ENCODE measurements around the gene ATE1.
"Not testable (repeated sequence)": the region's sequence is repeated elsewhere in the genome, so short reads cannot be mapped to it uniquely, and the experiment has no call there.

The ATE1 gene

DNA sequence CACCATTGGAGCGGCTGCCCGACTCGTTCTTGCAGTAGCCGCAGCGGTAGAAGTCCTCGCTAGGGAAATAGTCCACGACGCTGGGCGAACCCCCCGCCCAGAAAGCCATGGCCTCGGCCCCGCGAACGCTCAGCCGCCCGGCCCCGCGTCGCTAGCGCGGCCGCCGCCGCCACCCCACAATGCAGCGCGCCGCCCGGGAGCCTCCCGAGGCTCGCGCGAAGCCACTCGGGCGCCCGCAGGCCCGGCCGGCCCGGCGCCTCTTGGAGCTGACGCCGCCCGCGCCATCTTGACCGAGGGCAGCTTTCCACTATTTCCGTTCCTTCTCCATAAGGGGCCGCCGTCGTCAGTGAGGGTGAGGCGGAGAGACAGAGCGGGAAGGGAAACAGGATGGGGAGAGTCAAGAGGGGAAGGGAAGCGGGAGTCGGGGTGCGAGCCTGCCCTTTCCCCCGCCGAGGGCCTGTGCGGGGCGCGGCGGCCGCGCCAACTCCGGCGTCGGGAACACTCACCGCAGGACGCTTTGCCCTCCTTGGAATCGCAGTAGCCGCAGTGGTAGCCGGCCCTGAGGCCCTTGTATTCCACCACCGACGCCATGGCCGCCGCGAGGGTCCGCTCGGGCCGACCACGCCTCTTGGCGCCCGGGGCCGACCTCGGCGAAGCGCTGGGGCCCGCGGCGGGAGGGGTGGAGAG lies at the start of gene ATE1:
TSS of gene ATE1 (minus strand) at position 191 of the 687 bp plus-strand sequence. CDS start at position 109, 82 bp downstream.
- TF ChIP-seq, protein P1, sequence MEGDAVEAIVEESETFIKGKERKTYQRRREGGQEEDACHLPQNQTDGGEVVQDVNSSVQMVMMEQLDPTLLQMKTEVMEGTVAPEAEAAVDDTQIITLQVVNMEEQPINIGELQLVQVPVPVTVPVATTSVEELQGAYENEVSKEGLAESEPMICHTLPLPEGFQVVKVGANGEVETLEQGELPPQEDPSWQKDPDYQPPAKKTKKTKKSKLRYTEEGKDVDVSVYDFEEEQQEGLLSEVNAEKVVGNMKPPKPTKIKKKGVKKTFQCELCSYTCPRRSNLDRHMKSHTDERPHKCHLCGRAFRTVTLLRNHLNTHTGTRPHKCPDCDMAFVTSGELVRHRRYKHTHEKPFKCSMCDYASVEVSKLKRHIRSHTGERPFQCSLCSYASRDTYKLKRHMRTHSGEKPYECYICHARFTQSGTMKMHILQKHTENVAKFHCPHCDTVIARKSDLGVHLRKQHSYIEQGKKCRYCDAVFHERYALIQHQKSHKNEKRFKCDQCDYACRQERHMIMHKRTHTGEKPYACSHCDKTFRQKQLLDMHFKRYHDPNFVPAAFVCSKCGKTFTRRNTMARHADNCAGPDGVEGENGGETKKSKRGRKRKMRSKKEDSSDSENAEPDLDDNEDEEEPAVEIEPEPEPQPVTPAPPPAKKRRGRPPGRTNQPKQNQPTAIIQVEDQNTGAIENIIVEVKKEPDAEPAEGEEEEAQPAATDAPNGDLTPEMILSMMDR (IDR thresholded peaks at IDR 0.05; ENCODE audit: unreplicated experiment in 3 of 3): no peak
- Mint-ChIP-seq H3K36me3 (ENCODE audit: low read depth) (peaks cover 11% of the 10 kb centered on the region), H3K27me3 (ENCODE audit: low read depth) (no peaks in the 10 kb centered on the region), H3K27ac (peak within 1 kb of the TSS; percentile 81 to 100 (median 99)), H3K4me1 (peaks cover 36% of the 10 kb centered on the region), H3K9me3 (no peaks in the 10 kb centered on the region), H3K4me3 (peak within 1 kb of the TSS; percentile 93 to 95 (median 94))

DNA sequence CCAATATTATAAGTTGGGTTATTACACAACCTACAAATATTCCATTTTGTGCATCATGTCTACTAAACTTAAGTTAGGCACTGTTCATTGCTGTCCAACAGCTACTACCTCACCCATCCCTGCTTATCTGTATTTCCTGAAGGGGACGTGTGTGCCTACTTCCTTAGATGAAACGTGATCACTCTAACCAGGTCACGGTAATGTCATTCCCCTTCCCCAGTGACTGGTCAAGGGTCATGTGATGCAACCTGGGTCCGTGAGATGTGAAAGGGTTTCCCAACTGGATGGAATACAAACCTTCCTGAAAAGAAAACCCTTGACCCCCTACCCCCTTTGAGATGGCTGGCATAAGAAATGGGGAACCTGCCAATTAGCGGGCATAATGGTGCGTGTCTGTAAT lies 48.8 kb upstream of the ATE1 start:
- TF ChIP-seq, protein P1 (IDR thresholded peaks at IDR 0.05; ENCODE audit: unreplicated experiment in 3 of 3): no peak

DNA sequence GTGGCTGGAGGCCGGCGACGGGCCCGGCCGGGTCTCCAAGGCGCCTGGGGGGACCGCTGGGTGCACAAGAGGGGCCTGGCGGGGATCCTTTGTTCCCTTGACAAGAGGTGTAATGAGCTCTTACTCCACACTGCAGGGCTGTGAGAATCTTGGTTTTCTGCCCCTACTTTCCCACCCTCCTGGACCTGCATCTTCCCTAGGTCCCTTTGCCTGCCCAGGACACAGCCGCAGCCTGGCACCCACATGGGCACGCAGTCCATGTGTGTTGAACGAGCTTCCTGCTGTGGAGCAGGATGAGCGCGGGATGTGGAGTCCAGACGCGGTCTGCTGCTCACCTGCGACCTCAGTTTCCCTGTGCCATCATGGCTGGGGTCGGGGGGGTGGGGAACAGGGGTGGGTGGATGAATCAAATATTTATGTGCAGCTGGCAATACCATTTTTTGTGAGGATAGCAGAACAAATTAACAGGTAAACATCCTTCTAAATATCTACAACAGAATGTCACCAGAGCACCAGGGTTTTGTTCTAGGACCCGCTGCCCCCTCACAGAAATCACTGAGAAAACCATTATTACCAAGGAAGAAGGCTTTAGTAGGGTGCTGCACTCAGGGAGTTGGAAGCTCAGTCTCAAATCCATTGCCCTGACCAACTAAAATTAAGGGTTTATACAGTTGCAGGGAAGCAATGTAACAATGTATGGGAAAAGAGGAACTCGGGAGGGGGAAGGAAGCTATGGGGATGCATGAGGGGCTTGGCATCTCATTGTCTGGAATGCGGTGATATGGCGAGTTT lies 47.7 kb upstream of the ATE1 start:
- TF ChIP-seq, protein P1 (IDR thresholded peaks at IDR 0.05; ENCODE audit: unreplicated experiment in 3 of 3): peak in 2 of 3 experiments; percentile 59 to 67
- Mint-ChIP-seq H3K36me3 (ENCODE audit: low read depth) (peaks cover 35% of the 10 kb centered on the region), H3K9me3 (peaks cover 8% of the 10 kb centered on the region), H3K4me3 (peak overlapping the region; percentile 74 to 80 (median 79)), H3K27ac (peak overlapping the region in 1 of 3 experiments; percentile 80), H3K27me3 (ENCODE audit: low read depth) (no peaks in the 10 kb centered on the region), H3K4me1 (peaks cover 18% of the 10 kb centered on the region)

More for the DNA sequence above, 48.8 kb upstream of the ATE1 start:
- Mint-ChIP-seq H3K36me3 (ENCODE audit: low read depth) (peaks cover 25% of the 10 kb centered on the region), H3K27me3 (ENCODE audit: low read depth) (peaks cover 2% of the 10 kb centered on the region), H3K4me3 (peak overlapping the region; percentile 58 to 81 (median 79)), H3K27ac (peak overlapping the region in 1 of 3 experiments; percentile 23), H3K9me3 (peaks cover 10% of the 10 kb centered on the region), H3K4me1 (peaks cover 18% of the 10 kb centered on the region)

DNA sequence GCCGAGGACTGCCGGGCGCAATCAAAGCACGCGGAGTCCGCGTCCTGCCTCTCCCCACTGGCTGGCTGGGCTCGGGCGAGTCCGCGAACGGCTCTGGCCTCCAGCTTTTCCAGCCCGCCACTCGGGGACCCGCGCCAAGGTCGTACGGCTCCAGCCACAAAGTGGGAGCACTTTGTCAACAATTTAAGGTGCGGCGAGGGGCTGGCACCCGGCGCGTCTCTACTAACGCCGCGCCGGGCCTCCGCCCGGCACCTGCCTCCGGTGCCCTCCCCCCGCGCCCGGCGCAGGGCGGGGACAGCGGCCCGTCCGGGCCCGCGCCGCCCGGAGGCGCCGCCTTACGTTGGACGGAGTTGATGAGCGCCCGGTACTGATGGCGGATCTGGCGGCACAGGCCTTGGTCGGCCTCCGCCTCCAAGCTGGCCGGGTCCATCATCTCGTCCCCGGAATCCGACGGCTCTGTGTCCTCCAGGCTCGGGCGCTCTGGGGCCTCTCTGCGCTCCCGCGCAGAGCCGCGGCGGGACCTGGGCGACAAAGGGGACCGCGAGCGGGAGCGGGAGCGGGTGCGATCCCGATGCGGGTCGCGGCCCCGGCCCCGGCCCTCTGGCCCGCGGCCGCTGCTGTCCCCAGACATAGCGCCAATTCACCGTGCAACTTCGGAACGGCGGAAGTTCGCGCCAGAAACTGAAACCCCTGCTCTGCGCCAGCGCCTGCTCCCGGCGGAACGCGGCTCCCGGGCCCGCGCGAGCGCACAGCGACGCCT lies 46.9 kb upstream of the ATE1 start, which contains the start of gene NSMCE4A:
TSS of gene NSMCE4A (minus strand) at position 683 of the 760 bp plus-strand sequence. CDS start at position 631, 52 bp downstream.
- Mint-ChIP-seq H3K36me3 (ENCODE audit: low read depth) (peaks cover 36% of the 10 kb centered on the region), H3K27me3 (ENCODE audit: low read depth) (no peaks in the 10 kb centered on the region), H3K27ac (peak within 1 kb of the TSS in 1 of 3 experiments; percentile 80), H3K9me3 (peaks cover 8% of the 10 kb centered on the region), H3K4me1 (peaks cover 18% of the 10 kb centered on the region), H3K4me3 (peak within 1 kb of the TSS; percentile 74 to 86 (median 84))
- TF ChIP-seq, protein P1 (IDR thresholded peaks at IDR 0.05; ENCODE audit: unreplicated experiment in 3 of 3): no peak

DNA sequence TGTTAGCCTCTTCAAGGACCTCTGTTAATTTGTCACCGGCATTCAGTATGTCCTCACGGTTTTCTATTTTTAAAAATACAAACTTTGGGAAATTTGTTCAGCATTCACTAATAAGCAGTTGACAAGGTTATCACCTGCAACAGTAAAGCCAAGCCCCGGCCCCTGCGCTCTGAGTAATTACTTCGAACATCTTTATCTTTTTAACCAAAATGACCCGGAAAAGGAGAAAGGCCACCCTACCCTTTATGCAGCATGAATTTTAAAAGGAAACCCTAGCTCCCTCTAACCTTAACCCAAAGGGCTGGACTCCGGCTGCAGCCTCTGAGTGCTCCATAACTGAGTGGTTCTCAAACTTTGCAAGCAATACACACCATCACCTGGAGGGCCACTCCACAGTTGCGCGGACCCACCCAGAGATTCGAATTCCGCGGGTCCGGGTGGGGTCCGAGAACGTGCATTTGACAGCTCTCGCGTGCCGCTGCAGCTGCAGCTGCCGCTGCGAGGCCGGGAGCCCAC lies 46.2 kb upstream of the ATE1 start:
- TF ChIP-seq, protein P1 (IDR thresholded peaks at IDR 0.05; ENCODE audit: unreplicated experiment in 3 of 3): no peak
- no peaks in the 10 kb centered on the region for H3K27me3 Mint-ChIP-seq (ENCODE audit: low read depth)
- H3K4me3 Mint-ChIP-seq: peak overlapping the region; percentile 73 to 86 (median 84)
- peaks cover 36% of the 10 kb centered on the region for H3K36me3 Mint-ChIP-seq (ENCODE audit: low read depth)
- peak overlapping the region in 1 of 3 experiments; percentile 33 for H3K27ac Mint-ChIP-seq
- H3K9me3 Mint-ChIP-seq: peaks cover 8% of the 10 kb centered on the region
- H3K4me1 Mint-ChIP-seq: peaks cover 18% of the 10 kb centered on the region

DNA sequence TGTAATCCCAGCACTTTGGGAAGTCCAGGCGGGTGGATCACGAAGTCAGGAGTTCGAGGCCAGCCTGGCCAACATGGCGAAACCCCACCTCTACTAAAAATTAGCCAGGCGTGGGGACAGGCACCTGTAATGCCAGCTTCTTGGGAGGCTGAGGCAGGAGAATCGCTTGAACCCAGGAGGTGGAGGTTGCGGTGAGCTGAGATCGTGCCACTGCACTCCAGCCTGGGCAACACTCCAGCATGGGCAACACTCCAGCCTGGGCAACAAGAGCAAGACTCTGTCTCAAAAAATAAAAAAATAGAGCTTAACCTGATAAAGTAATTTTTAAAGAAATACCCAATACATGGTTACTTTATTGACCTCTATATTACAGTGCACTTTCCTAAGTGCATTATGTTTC lies 41.3 kb upstream of the ATE1 start:
- H3K27ac Mint-ChIP-seq: not testable (repeated sequence)

More for the DNA sequence above, 41.3 kb upstream of the ATE1 start:
- peaks cover 16% of the 10 kb centered on the region for H3K4me1 Mint-ChIP-seq
- H3K4me3 Mint-ChIP-seq; H3K27me3 Mint-ChIP-seq (ENCODE audit: low read depth); H3K9me3 Mint-ChIP-seq: not testable (repeated sequence)
- peaks cover 42% of the 10 kb centered on the region for H3K36me3 Mint-ChIP-seq (ENCODE audit: low read depth)
